Tibial artery (tissue), 4 donors: ENCODE data around the gene RAB22A.

Source experiments
- DNase-seq, 2 donors: peaks; one replicate each; pipeline ENCODE4 v3.0.0-alpha.2; 2019
- H3K27ac ChIP-seq, 2 donors: fragments of 200-600 bp; sonication (generic) in 1 of 2; 1 replicate in 1 of 2; 2 replicates in 1 of 2; pipeline ENCODE4 v1.5.1; 2018 to 2019; ENCODE audit warnings: mild to moderate bottlenecking in 1 of 2
- H3K27me3 ChIP-seq, 2 donors: fragments of 200-600 bp; sonication (generic) in 1 of 2; one replicate each; pipeline versions ENCODE4 v1.5.1 to v1.6.0; 2016 to 2019
- H3K36me3 ChIP-seq, 3 donors: fragments of 200-600 bp; sonication (generic) in 2 of 3; one replicate each; pipeline ENCODE4 v1.5.1; 2016 to 2019; ENCODE audit warnings: mild to moderate bottlenecking in 2 of 3
- H3K4me1 ChIP-seq, 4 donors: fragments of 200-600 bp; sonication (generic) in 2 of 4; 1 replicate in 3 of 4; 2 replicates in 1 of 4; pipeline ENCODE4 v1.5.1; 2016 to 2019
- H3K4me3 ChIP-seq, 2 donors: fragments of 200-600 bp; sonication (generic) in 1 of 2; 1 replicate in 1 of 2; 2 replicates in 1 of 2; pipeline ENCODE4 v1.5.1; 2018 to 2019; ENCODE audit warnings: mild to moderate bottlenecking in 2 of 2
- H3K9me3 ChIP-seq, 3 donors: fragments of 200-600 bp; sonication (generic) in 1 of 3; one replicate each; pipeline ENCODE4 v1.5.1; 2016 to 2019
- intact Hi-C: fragments of 100-400 bp; cut with DNase I; formaldehyde crosslinking; loops from one replicate; pipeline ENCODE4 v1.15.0; 2023; ENCODE audit warnings: low total_unique reads
- TF ChIP-seq, protein P1 (sequence below), 2 experiments: fragments of 200-600 bp in 1 of 2; fragments of 450-650 bp in 1 of 2; IDR thresholded peaks; one replicate each; pipeline ENCODE4 v1.5.1; 2017 to 2019; ENCODE audit warnings: antibody characterized with exemption in 2 of 2, mild to moderate bottlenecking in 1 of 2, moderate library complexity in 1 of 2

The RAB22A gene

DNA sequence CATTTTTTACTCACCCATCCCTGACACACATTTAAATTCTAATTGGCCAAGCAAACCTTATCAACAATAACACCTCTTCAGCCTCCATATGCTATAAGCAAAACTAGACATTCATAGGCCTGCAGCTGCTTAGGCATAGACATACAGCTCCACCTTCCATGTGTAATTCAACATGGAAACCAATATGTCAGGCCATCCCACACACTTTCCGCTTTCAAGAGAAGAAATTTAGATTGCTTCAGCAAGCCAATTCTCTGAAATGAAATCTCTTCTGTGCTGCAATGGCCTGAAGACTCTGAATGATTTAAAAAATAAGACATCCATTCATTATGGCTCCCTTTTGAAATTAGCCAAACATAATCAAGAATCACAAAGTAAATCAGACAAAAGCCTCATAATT lies 4.5 kb upstream of the RAB22A start:
- peaks cover 0 to 11% (median 10%) of the 10 kb centered on the region in 3 donors for H3K36me3 ChIP-seq
- intact Hi-C loops = loop anchor here (10.0 kb wide), 1 partner anchor 390 kb away; the partner anchor contains the start of gene NPEPL1
- TF ChIP-seq, protein P1, sequence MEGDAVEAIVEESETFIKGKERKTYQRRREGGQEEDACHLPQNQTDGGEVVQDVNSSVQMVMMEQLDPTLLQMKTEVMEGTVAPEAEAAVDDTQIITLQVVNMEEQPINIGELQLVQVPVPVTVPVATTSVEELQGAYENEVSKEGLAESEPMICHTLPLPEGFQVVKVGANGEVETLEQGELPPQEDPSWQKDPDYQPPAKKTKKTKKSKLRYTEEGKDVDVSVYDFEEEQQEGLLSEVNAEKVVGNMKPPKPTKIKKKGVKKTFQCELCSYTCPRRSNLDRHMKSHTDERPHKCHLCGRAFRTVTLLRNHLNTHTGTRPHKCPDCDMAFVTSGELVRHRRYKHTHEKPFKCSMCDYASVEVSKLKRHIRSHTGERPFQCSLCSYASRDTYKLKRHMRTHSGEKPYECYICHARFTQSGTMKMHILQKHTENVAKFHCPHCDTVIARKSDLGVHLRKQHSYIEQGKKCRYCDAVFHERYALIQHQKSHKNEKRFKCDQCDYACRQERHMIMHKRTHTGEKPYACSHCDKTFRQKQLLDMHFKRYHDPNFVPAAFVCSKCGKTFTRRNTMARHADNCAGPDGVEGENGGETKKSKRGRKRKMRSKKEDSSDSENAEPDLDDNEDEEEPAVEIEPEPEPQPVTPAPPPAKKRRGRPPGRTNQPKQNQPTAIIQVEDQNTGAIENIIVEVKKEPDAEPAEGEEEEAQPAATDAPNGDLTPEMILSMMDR (IDR thresholded peaks at IDR 0.05) = no peak
- no peaks in the 10 kb centered on the region for H3K27me3 ChIP-seq
- H3K4me1 ChIP-seq = peaks cover 0 to 20% (median 12%) of the 10 kb centered on the region in 4 donors
- no peak overlapping the region for H3K4me3 ChIP-seq
- no peak overlapping the region for H3K27ac ChIP-seq
- no peaks in the 10 kb centered on the region for H3K9me3 ChIP-seq
- no peak for DNase-seq

DNA sequence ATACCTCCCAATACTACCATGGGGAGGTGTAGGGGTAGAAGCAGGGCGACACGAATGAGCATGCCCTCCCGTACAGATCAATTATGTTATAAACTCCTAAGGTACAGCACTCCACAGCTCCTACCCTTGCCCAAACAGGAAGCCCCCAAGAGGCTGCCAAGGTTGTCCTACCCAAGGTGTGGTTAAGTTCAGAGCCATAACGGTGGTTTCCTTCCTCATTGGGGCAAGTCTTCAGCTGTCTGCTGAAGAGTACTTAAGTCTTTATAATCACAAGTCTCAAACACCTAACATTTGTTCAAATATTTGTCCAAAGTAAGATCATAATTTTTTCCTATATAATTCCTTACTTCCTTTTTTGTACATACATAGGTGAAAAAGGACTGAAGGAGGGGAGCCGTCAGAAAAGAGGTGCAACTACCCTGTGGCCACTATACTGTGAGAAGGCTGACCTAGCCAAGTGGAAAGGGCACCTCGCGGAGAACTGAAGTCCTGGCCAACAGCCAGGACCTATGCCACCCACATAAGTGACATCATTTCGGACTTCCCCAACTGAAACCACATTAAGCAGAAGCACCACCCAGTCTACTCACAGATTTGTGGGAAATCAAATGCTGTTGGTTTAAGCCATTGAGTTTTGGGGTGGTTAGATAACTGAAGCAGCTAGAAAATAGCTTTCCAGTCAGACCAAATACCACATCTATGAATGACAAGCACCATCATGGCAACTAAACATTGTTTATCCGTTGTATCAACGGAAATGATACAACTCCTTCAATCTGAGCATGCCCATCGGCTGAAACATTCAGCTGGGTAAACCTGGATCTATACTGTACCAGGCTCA lies 2.9 kb upstream of the RAB22A start:
- no peaks in the 10 kb centered on the region for H3K27me3 ChIP-seq
- H3K4me3 ChIP-seq = no peak overlapping the region
- intact Hi-C loops = loop anchor here (10.0 kb wide), 1 partner anchor 388 kb away; the partner anchor contains the start of gene NPEPL1
- H3K27ac ChIP-seq = no peak overlapping the region
- TF ChIP-seq, protein P1 (IDR thresholded peaks at IDR 0.05) = no peak
- DNase-seq = peak; percentile 44 to 69
- H3K36me3 ChIP-seq = peaks cover 0 to under 1% (median 0%) of the 10 kb centered on the region in 3 donors
- no peaks in the 10 kb centered on the region for H3K9me3 ChIP-seq
- H3K4me1 ChIP-seq = peaks cover 0 to 31% (median 21%) of the 10 kb centered on the region in 4 donors

DNA sequence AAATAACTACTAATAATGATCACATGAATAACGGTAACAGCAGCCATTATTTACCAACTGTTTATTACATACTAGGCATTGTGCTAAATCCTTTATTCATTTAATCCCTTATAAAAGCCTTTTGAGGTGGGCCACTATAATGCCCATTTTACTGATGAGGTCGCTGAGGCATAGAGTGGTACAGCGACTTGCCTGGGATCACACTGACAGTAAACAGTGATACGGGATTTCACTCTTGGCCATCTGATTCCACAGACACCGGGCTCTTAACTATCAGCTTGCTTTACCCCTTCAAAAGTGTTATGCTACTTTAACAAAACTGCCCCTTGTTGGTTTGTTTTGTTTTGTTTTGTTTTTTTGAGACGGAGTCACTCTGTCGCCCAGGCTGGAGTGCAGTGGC lies 2.2 kb upstream of the RAB22A start:
- no peak for DNase-seq
- Histone ChIP-seq H3K27ac (no peak overlapping the region), H3K4me1 (peaks cover 0 to 33% (median 22%) of the 10 kb centered on the region in 4 donors), H3K36me3 (peaks cover 0 to 7% (median 0%) of the 10 kb centered on the region in 3 donors), H3K9me3 (no peaks in the 10 kb centered on the region), H3K4me3 (no peak overlapping the region), H3K27me3 (no peaks in the 10 kb centered on the region)
- intact Hi-C loops = loop anchor here (10.0 kb wide), 1 partner anchor 388 kb away; the partner anchor contains the start of gene NPEPL1
- TF ChIP-seq, protein P1 (IDR thresholded peaks at IDR 0.05) = no peak

GRCh38 chr20:58308290-58308679 lies 1.2 kb upstream of the RAB22A start:
- Histone ChIP-seq H3K4me1 (peaks cover 0 to 37% (median 25%) of the 10 kb centered on the region in 4 donors), H3K4me3 (peak overlapping the region; percentile 100), H3K27ac (peak overlapping the region; percentile 83 to 90), H3K9me3 (no peaks in the 10 kb centered on the region), H3K27me3 (no peaks in the 10 kb centered on the region), H3K36me3 (peaks cover 0 to 17% (median 3%) of the 10 kb centered on the region in 3 donors)
- intact Hi-C loops = loop anchor here (10.0 kb wide), 1 partner anchor 387 kb away; the partner anchor contains the start of gene NPEPL1
- TF ChIP-seq, protein P1 (IDR thresholded peaks at IDR 0.05) = no peak
- DNase-seq = no peak

GRCh38 chr20:58308680-58309527 lies 611 bp upstream of the RAB22A start:
- H3K4me1 ChIP-seq = peaks cover 0 to 41% (median 25%) of the 10 kb centered on the region in 4 donors
- intact Hi-C loops = loop anchor here (10.0 kb wide), 1 partner anchor 386 kb away; the partner anchor contains the start of gene NPEPL1
- H3K4me3 ChIP-seq = peak overlapping the region; percentile 100
- DNase-seq = peak; percentile 63 to 83
- H3K36me3 ChIP-seq = peaks cover 0 to 23% (median 8%) of the 10 kb centered on the region in 3 donors
- H3K9me3 ChIP-seq = no peaks in the 10 kb centered on the region
- no peaks in the 10 kb centered on the region for H3K27me3 ChIP-seq
- H3K27ac ChIP-seq = peak overlapping the region; percentile 83 to 90
- TF ChIP-seq, protein P1 (IDR thresholded peaks at IDR 0.05) = no peak
